ENCODE data around the gene PLD6.

DNA sequence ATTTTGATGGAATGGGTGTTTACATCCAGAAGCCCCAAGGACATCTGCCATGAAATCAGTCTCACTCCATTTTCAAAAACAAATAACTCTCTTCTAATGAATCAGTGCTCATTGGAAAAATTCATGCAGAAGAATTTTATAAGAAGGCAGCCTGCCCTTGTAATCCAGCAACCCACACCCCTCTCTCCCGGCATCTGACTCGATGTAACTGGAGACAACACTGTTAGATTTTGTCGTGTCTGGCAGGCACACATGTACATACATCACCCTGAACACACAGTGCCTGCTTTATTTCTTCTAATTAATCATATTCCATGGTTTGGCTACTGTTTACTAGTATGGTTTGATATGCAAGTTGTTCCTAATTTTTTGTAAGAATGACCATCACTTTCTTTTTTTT is 11.9 kb upstream of the PLD6 start:
- TF ChIP-seq POLR2AphosphoS5 (IDR thresholded peaks at IDR 0.05) (no peak), POLR2A (IDR thresholded peaks at IDR 0.05) (no peak)
- TF ChIP-seq, protein P1, sequence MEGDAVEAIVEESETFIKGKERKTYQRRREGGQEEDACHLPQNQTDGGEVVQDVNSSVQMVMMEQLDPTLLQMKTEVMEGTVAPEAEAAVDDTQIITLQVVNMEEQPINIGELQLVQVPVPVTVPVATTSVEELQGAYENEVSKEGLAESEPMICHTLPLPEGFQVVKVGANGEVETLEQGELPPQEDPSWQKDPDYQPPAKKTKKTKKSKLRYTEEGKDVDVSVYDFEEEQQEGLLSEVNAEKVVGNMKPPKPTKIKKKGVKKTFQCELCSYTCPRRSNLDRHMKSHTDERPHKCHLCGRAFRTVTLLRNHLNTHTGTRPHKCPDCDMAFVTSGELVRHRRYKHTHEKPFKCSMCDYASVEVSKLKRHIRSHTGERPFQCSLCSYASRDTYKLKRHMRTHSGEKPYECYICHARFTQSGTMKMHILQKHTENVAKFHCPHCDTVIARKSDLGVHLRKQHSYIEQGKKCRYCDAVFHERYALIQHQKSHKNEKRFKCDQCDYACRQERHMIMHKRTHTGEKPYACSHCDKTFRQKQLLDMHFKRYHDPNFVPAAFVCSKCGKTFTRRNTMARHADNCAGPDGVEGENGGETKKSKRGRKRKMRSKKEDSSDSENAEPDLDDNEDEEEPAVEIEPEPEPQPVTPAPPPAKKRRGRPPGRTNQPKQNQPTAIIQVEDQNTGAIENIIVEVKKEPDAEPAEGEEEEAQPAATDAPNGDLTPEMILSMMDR (IDR thresholded peaks at IDR 0.05): no peak

All from upper lobe of left lung (tissue), 4 donors.